Stimulated activated CD8-positive, alpha-beta memory T cell treated with anti-CD3 and anti-CD28 coated beads, Interleukin-15, amount 100 ng/mL, for 4 hours (primary cell): ENCODE measurements around the gene ARRDC4.

Experiments used
- DNase-seq, 2 donors: peaks; one replicate each; pipeline ENCODE4 v3.0.0-alpha.2; 2020; ENCODE audit warnings: low read depth in 2 of 2

Gene ARRDC4

DNA sequence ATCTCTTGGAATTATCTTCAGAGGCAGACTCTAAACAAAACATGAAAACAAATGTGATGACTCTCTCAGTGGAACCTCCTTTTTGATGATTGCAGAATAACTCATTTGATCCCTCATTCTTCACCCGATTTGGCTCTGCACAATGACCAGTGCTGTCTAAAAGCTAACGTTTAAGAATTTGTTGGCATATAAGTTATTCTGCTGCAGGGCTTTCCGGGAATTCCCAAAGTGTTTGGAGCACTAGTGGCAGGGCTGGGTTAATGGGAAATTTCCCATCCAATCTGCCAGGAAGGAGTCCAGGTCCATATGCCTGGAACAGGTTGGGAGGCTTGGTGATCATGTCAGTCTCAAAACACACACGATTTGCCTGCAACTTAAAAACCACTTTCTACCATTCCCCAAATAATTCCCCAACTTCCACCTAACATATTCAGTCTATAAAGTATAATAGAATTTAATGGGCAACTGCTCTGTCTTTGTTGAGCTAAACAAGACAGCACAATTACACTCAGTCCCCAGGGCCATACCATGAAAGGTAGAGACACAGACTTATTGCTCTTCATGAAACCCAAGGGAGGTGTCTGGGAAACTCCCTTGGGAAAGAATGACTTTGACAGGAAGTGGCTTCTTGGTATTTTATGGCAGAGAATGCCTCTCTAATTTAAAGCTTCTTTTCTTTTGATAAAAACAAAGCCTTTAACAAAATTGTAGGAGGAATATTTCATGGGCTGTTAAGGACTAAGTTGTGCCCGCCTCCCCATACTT is 38.0 kb downstream of the ARRDC4 start:
- DNase-seq = no peak

DNA sequence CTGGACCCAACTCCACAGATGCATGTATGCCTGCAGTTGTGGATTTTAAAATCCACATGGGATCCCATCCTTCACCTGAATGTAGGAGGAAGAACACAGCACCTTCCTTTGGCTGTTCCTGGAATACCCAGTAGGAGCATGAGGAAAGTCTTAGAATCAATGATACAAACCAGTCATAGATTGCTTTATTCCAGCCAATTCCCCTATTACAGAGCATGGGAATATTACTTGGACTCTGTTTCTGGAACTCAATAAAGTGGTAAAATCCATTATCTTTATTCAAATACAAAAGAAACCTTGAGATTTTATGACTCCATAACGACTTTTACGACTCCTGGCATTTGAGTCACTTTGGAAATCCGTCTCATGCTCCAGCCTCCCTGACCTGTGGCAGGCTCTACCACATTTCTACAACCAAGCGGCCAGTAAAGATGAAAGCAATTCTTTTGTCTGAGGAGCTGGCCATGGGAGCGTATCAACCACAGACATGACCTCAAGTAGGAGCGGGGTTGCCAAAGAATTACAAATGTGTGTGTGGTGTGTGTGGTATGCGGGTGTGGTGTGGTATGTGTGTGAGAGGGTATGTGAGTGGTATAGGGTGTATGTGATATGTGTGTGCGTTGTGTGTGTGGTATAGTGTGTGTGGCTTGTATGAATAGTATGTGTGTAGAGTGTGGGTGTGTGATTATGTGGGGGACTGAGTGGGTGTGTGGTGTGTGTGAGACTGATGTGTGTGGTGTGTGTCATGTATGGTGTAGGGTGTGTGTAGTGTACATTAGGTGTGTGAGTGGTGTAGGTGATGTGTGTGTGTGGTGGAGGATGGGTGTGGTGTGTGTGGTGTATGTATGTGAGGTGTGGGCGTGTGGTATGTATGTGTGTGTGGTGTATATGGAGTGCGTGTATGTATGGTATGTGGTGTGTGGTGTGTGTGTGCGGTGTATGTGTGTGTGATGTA is 40.0 kb downstream of the ARRDC4 start:
- no peak for DNase-seq

DNA sequence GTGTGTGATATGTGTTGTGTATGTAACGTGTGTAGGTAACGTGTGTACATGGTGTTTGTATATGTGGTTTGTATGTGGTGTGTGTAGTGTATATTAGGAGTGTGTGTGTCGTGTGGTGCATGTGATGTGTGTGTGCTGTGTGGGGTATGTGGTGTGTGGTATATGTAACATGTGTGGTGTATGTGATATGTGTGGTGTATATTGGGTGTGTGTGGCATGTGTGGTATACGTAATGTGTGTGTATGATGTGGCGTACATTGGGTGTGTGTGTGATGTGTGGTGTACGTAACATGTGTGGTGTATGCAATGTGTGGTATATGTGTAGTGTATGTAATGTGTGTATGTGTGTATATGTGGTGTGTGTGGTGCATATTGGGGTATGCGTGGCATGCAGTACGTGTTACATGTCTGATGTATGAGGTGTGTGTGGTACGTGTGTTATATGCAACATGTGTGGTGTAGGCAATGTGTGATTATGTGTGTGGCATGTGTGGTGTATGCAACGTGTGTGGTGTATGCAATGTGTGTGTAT is 41.2 kb downstream of the ARRDC4 start:
- DNase-seq = no peak

DNA sequence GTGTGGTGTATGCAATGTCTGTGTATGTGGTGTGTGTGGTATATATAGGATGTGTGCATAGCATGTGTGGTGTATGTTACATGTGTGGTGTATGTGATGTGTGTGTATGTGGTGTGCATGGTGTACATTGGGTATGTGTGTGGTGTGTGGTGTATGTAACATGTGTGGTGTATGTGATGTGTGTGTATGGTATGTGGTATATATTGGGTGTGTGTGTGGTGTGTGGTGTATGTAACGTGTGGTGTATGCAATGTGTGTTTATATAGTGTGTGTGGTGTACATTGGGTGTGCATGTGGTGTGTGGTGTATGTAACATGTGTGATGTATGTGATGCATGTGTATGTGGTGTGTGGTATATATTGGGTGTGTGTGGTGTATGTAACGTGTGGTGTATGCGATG is 41.9 kb downstream of the ARRDC4 start:
- no peak for DNase-seq

DNA sequence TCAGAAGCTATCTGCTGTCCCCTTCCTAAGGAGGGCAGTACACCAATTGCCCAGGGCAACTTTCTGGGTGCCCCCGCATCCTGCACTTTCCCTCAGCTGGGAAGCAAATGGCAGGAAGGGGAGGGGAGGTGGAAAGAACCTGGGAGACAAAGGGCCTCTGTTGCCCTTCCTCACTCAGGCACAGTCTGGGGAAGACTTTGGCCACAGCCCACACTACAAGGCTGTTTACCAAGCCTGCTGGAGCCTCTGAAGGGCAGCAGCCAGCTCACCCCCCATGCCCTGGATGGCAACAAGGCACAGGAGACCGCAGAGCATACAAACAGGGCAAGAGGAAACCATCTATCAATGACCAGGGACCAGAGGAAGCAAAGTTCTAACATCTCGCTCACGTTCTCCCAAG is 42.4 kb downstream of the ARRDC4 start:
- no peak for DNase-seq

DNA sequence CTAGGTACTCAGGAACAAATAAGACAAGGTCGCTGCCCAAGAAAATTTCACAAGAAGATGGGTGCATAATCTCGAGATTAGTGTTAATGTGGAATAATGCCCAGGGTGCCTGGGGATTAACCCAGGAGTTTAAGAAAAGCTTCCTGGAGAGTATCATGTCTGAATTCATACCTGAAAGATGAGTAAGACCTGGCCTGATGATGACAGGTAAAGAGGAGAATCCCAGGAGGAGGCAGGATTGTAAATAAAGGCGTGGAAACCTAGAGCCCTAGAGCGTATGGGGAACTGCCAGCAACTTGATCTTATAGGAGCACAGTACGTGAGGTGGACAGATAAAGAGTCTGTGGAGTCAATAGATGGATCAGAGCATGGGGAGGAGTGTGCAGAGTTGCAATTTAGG is 43.0 kb downstream of the ARRDC4 start:
- DNase-seq = no peak

DNA sequence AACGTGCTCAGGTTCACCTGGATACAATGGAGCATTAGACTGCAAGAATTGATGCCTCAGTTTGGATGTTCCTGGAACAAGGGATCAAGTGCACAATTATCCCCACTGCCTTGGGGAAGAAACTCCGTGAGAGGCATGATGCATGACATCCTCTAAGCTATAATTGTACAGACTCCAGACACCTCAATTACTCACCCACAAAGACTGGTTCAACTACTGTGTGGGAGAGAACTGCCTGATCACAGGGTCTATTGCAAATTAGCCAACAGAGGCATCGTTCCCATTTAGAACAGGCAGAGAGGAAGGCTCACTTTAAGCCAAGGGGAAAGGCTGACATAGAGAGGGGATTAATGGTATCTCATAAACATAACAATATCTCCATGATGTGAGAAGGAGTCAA is 43.5 kb downstream of the ARRDC4 start:
- no peak for DNase-seq

DNA sequence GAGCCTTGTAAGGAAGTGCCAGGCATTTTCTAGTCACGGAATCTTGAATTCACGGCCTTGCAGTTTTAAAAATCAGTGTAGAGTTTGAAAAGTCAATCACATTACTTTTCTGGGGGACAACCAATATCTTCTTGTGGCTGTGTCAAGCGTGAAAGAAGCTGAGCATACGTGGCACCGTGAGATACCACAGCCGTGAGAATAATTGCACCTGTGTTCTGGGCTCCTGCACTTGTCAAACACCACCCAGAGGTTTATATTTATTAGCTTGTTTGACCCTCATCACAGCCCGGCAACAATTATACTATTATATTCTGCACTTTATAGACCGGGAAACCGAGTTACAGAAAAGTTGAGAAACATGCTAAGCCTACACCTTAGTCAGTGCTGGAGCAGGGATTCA is 45.2 kb downstream of the ARRDC4 start:
- DNase-seq = no peak

DNA sequence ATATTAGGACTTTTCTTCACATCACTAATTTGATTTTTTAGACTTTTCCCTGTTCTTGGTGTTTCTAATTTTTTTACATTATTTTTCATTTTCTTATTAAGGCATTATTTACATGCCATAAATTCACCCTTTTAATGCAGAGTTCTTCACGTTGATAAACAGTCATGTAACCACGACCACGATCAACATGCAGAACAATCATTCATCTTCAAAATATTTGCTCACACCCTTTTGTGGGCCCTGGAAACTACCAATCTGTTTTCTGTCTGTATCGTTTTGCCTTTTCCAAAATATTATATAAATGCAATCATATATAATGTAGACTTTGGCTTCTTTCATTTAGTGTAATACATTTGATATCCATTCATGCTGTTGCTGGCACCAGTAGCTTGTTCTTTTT is 48.7 kb downstream of the ARRDC4 start:
- DNase-seq = no peak

DNA sequence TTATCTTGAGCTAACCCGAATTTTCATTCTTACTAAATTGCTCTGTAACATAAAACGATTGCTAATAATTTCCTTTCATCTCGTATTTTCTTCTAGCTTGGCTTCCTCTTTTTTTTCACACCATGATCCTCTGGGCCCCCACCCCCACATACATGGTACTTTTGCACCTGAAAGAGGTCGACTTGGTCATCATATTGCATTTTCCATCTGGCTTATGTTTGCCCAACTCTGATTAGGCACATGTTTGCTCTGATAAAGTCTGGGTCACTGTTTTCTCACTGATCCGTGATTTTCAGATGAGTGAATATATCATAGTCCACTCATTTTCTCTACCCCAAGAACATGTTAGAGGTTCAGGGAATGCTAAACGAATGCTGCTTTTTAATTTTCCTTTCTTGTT is 49.5 kb downstream of the ARRDC4 start:
- DNase-seq = no peak

DNA sequence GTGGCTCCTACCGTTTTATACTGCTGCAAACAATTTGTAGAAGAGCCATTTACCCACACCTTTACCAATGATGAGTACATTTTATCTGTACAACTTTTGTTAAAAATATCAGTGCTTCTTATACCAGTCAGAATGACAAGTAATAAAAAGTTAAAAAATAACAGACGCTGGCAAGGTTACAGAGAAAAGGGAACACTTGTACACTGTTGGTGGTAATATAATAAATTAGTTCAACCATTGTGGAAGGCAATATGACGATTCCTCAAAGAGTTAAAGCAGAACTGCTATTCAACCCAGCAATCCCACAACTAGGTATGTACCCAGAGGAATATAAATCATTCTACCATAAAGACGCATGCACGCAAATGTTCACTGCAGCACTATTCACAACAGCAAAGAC is 51.9 kb downstream of the ARRDC4 start:
- no peak for DNase-seq

DNA sequence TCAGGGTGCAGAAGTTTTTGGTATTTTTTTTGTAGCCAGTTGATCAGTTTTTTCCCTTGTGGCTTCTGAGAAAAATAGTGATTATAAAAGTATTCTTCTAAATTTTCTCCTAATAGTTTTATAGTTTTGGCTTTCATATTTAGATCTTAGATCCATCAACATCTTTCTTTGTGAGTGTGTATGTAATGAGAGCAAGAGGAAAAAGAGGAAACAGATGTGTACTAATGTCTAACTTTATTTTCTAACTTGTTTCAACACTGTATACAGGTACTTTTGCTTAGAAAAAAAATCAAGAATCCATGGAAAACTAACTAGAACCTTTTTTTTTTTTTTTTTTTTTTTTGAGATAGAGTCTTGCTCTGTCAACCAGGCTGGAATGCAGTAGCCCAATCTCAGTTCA is 53.1 kb downstream of the ARRDC4 start:
- no peak for DNase-seq

DNA sequence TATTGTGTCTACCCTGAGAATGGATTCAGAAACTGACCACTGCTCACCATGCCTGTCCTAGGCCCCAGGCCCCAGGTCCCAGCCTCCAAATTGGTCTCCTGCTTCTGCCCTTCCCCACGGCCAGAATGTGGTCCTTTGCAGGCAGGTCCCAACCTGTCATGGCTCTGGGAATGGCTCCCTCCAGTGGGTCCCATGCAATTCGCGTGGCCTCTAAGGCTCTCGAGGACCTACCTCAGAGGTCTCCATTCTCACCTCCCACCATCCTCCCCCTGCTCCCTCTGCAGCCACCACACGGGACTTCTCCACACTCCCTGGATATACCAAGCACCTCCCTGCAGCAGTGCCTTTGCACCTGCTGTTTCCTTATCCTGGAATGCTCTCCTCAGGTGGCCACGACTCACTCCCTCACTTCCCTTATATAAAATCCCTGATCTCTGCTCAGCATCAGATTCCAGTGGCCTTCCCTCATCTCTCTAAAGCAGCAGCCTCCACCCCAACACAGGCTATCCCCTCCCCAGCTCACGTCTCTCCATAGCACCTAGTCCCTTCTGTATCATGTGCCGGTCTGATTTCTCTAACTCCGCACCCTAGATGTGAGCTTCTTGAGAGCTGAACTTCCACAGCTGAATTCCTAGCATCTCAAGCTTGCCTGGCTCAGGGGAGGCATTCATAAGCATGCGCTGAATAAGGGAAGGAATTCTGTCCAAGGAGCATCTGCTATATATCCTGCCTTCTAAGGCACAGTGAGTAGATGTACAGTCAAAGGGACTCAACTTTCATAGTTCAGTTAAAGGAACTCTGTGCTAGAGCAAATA is 56.9 kb downstream of the ARRDC4 start:
- DNase-seq = no peak

DNA sequence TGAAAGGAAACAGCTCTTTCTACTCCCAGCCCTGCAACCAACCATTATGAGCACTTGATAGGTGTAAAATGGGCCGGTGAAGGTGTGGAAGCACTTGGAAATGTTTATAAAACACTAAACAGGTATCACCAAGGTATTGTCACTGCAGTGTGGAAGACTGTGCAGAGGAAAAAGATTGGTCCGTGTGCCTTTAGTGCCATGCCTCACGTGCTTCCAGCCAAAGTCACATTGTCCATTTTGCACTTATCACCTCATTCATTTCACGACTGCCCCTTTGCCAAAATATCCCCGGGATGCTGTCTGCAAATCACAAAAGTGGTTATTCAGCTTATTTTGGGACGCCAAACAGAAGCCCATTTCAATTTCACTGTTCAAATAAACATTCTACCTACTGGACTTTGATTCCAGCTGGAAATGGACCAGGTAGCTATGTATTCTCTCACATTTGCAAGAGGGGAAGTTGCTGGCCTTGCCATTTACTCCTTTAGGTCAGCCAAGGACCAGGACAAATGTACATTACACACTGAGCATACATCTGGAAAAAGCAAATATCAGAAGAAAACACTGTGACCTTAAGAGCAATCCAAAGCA is 58.4 kb downstream of the ARRDC4 start:
- DNase-seq = no peak
